ENCODE data around the gene RTN4. TPM values are rescaled to one million over a fixed set of nuclear protein-coding genes. Genes with fewer than 3 reads are reported as not detected.

The RTN4 gene
- total RNA-seq, 1 donor from 2014 or later = 83.0 TPM

DNA sequence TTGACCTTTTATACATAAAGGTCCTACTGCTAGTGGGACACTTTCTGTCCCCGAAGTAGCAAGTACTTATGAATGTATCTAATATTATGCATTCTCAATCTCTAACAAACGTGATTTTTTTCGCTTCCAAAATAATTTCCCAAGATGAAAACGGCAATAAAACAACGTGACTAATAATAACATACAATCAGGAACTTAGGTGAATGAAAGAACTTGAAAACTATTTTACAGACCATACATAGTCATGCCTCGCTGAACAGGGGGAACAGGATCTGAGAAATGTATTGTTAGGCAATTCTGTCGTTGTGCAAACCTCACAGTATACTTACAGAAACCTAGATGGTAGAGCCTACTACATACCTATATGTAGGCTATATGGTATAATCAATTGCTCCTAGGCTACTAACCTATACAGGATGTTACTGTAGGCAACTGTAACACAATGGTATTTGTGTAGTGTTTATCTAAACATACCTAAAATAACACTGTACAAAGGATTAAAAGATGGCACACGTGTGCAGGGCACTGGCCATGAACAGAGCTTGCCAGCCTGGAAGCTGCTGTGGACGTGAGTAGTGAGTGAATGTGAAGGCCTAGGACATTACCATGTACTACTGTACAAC is 2.5 kb downstream of the RTN4 start:
- H3K4me1 Mint-ChIP-seq (ENCODE audit: low read depth) = peaks cover 60% of the 10 kb centered on the region
- H3K27ac Mint-ChIP-seq = no peak overlapping the region
- no peaks in the 10 kb centered on the region for H3K27me3 Mint-ChIP-seq (ENCODE audit: insufficient read depth)
- H3K4me3 Mint-ChIP-seq = peak overlapping the region; percentile 84
- H3K36me3 Mint-ChIP-seq (ENCODE audit: low read depth) = peaks cover 4% of the 10 kb centered on the region
- no peaks in the 10 kb centered on the region for H3K9me3 Mint-ChIP-seq
- DNase-seq (ENCODE audit: low spot score) = no peak
- intact Hi-C loops (cut with micrococcal nuclease) = no loop called here

DNA sequence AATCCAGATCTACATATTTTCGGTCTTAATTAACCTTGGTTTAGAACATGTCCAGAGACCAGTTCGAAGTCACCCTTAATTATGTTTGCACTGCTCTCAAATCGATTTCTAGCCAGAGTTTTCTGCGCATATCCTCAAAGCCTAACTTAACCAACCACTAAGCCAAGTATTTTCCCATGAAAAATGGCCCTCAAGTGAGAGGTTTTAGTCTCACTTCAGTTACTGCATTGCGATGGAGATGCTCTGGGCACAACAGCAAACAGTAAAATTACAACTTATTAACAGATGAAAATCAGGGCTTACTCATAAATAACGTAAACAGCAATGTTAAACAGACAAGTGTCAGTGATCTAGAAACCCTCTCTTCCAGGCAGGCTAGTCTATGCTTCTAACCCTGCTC is 4.5 kb downstream of the RTN4 start:
- Mint-ChIP-seq H3K4me3 (no peak overlapping the region), H3K4me1 (ENCODE audit: low read depth) (peaks cover 49% of the 10 kb centered on the region), H3K27ac (no peak overlapping the region), H3K9me3 (no peaks in the 10 kb centered on the region), H3K36me3 (ENCODE audit: low read depth) (peaks cover 4% of the 10 kb centered on the region), H3K27me3 (ENCODE audit: insufficient read depth) (no peaks in the 10 kb centered on the region)
- intact Hi-C loops (cut with micrococcal nuclease) = no loop called here
- no peak for DNase-seq (ENCODE audit: low spot score)

DNA sequence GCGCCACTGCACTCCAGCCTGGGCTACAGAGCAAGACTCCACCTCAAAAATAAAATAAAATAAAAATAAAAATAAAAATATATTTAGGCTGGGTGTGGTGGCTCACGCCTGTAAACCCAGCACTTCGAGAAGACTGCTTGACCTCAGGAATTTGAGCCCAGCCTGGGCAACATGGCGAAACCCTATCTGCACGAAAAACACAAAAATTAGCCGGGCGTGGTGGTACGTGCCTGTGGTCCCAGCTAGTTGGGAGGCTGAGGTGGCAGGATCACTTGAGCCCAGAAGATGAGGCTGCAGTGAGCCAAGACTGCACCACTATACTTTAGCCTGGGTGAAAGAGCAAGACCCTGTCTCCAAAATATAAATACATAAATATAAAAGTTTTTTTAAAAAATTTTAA is 6.4 kb downstream of the RTN4 start:
- H3K27me3 Mint-ChIP-seq (ENCODE audit: insufficient read depth) = no peaks in the 10 kb centered on the region
- H3K36me3 Mint-ChIP-seq (ENCODE audit: low read depth) = peaks cover 8% of the 10 kb centered on the region
- H3K4me3 Mint-ChIP-seq = no peak overlapping the region
- H3K4me1 Mint-ChIP-seq (ENCODE audit: low read depth) = peaks cover 47% of the 10 kb centered on the region
- intact Hi-C loops (cut with micrococcal nuclease) = no loop called here
- no peak overlapping the region for H3K27ac Mint-ChIP-seq
- no peak for DNase-seq (ENCODE audit: low spot score)
- H3K9me3 Mint-ChIP-seq = peaks cover 3% of the 10 kb centered on the region

DNA sequence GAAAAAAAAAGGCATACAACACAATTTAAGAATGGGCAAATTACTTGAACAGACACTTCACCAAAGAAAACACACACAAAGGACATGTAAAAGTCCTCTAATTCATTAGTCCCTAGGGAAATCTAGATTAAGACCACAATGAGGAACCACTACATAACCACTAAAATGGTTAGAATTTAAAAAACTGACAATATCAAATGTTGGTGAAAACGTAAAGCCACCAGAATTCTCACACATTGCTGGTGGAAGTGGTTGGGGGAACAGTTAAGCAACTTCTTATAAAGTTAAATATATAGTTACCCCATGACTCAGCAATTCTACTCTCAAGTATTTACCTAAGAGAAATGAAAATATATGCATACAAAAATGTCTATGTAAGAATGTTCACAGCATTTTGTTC is 11.8 kb downstream of the RTN4 start:
- peaks cover 16% of the 10 kb centered on the region for H3K36me3 Mint-ChIP-seq (ENCODE audit: low read depth)
- no peak for DNase-seq (ENCODE audit: low spot score)

DNA sequence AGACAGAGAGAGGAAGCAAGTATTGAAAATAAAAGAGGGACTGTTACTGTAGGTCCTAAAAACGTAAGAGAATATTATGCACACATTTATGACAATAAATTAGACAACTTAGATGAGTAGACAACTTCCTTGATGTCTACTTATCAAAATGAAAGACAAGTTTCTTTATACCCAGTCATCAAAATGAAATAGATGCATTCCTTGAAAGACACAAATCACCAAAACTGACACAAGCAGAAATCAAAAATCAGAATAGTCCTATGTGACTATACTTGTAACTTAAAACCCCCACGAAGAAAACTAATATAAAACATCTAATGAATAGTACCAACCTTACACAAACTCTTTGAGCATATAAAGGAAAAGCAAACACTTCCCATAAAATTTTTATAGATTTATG is 14.5 kb downstream of the RTN4 start:
- Mint-ChIP-seq H3K27ac (no peak overlapping the region), H3K9me3 (peaks cover 15% of the 10 kb centered on the region), H3K4me1 (ENCODE audit: low read depth) (peaks cover 50% of the 10 kb centered on the region), H3K27me3 (ENCODE audit: insufficient read depth) (no peaks in the 10 kb centered on the region), H3K4me3 (no peak overlapping the region), H3K36me3 (ENCODE audit: low read depth) (peaks cover 16% of the 10 kb centered on the region)
- DNase-seq (ENCODE audit: low spot score) = no peak
- intact Hi-C loops (cut with micrococcal nuclease) = no loop called here

More for the DNA sequence above, 11.8 kb downstream of the RTN4 start:
- intact Hi-C loops (cut with micrococcal nuclease) = no loop called here
- Mint-ChIP-seq H3K27ac (no peak overlapping the region), H3K9me3 (peaks cover 15% of the 10 kb centered on the region), H3K4me1 (ENCODE audit: low read depth) (peaks cover 44% of the 10 kb centered on the region), H3K4me3 (no peak overlapping the region), H3K27me3 (ENCODE audit: insufficient read depth) (no peaks in the 10 kb centered on the region)

DNA sequence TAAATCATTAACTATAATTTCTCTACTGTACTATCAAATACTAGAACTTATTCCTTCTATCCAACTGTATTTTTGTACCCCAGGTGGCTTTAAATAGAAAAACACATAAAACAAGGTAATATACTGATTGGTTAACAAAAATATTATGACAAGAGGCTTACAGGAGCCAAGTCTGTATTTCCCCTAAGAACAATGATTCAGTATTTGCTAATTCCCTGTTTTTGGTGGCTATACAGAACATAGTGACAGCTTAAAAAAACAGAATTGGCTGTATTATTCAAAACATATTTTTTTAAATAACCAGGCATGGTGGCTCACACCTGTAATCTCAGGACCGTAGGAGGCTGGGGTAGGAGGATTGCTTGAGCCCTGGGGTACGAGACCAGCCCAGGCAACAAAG is 16.3 kb downstream of the RTN4 start:
- DNase-seq (ENCODE audit: low spot score) = no peak
- Mint-ChIP-seq H3K27me3 (ENCODE audit: insufficient read depth) (no peaks in the 10 kb centered on the region), H3K4me3 (no peak overlapping the region), H3K27ac (no peak overlapping the region), H3K4me1 (ENCODE audit: low read depth) (peaks cover 46% of the 10 kb centered on the region), H3K9me3 (peaks cover 13% of the 10 kb centered on the region), H3K36me3 (ENCODE audit: low read depth) (peaks cover 14% of the 10 kb centered on the region)
- intact Hi-C loops (cut with micrococcal nuclease) = no loop called here

DNA sequence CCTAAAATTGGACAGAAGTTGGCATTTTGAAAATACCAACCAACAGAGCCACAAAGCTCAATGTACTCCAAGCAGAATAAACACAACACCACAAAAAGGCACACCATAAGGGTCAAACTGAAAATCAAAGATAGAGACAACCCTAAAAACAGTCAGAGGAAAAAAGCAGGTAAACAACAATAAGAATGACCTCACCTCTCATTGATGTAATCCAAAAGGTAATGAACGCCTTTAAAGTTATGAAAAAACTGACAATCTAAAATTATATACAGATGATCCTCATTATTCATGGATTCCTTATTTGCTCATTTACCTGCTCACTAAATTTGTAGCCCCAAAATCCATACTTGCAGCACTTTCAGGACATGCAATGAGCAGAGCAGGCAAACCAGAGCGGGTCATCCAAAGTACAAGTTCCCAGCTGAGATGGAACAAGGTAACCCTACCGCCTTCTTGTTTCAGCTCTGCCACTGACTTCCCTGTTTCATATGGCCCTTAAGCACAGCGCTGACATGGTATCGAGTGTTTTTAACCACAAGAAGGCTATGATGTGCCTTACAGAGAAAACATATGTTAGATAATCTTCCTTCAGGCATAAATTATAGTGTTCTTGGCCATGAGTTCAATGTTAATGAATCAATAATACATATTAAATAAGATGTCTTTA is 17.0 kb downstream of the RTN4 start:
- H3K27ac Mint-ChIP-seq = no peak overlapping the region
- peaks cover 45% of the 10 kb centered on the region for H3K4me1 Mint-ChIP-seq (ENCODE audit: low read depth)
- DNase-seq (ENCODE audit: low spot score) = no peak
- H3K9me3 Mint-ChIP-seq = peaks cover 7% of the 10 kb centered on the region
- intact Hi-C loops (cut with micrococcal nuclease) = no loop called here
- H3K36me3 Mint-ChIP-seq (ENCODE audit: low read depth) = peaks cover 14% of the 10 kb centered on the region
- H3K27me3 Mint-ChIP-seq (ENCODE audit: insufficient read depth) = no peaks in the 10 kb centered on the region
- no peak overlapping the region for H3K4me3 Mint-ChIP-seq

DNA sequence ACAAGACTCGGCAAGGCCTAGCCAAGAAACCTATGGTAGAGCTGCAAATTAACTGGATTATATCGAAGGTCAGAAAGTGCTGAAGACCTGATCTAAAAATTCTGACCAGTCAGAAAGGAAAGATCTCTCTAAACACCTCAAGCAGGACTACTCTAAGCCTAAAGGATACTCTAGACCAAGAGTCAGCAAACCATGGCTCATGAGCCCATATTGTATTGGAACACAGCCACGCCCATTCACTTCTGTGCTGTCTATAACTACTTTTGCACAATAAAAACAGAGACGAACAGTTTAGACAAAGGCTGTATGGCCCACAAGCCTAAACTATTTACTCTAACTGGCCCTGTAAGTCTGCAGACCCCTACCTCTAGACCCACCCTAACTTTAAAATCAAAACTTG is 18.7 kb downstream of the RTN4 start:
- Mint-ChIP-seq H3K27me3 (ENCODE audit: insufficient read depth) (no peaks in the 10 kb centered on the region), H3K27ac (no peak overlapping the region), H3K4me3 (no peak overlapping the region), H3K9me3 (no peaks in the 10 kb centered on the region), H3K36me3 (ENCODE audit: low read depth) (peaks cover 2% of the 10 kb centered on the region), H3K4me1 (ENCODE audit: low read depth) (peaks cover 28% of the 10 kb centered on the region)
- DNase-seq (ENCODE audit: low spot score) = no peak
- intact Hi-C loops (cut with micrococcal nuclease) = no loop called here

DNA sequence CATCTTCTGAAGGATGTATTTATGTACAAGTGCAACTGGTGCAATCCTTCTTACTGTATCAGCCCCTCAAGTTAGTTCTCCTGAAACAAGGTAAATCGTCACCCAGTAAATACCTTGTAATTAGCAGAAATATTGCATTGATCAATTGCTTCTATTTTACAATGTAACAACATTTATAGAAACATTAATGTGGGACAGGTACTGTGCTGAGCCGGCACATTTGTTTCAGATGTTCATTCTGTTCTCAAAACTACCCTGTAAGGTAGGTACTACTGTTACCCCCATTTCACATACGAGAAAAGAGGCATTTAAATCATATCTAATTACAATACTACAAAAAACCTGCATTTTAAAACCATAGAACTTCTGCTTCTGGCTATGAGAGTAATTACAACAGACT is 19.5 kb downstream of the RTN4 start:
- no peaks in the 10 kb centered on the region for H3K27me3 Mint-ChIP-seq (ENCODE audit: insufficient read depth)
- peaks cover 2% of the 10 kb centered on the region for H3K36me3 Mint-ChIP-seq (ENCODE audit: low read depth)
- DNase-seq (ENCODE audit: low spot score) = no peak
- intact Hi-C loops (cut with micrococcal nuclease) = no loop called here
- no peaks in the 10 kb centered on the region for H3K9me3 Mint-ChIP-seq
- H3K27ac Mint-ChIP-seq = no peak overlapping the region
- H3K4me1 Mint-ChIP-seq (ENCODE audit: low read depth) = peaks cover 24% of the 10 kb centered on the region
- H3K4me3 Mint-ChIP-seq = no peak overlapping the region

DNA sequence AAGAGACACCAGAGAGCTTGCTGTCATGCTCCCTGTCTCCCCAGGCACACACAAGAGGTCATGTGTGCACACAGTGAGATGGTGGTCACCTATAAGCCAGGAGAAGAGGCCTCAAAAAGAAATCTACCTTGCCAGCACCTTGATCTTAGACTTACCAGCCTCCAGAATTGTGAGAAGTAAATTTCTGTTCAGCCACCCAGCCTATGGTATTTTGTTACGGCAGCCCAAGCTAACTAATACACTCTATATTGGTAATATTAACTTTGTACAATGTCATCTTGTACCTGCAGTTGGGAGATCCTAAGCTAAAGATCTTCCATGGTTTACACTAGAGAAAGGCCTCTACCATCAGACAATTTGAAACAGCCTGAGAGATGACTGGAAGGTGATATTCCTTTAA is 21.2 kb downstream of the RTN4 start:
- no peaks in the 10 kb centered on the region for H3K27me3 Mint-ChIP-seq (ENCODE audit: insufficient read depth)
- H3K36me3 Mint-ChIP-seq (ENCODE audit: low read depth) = peaks cover 6% of the 10 kb centered on the region
- DNase-seq (ENCODE audit: low spot score) = no peak
- H3K27ac Mint-ChIP-seq = no peak overlapping the region
- no peaks in the 10 kb centered on the region for H3K9me3 Mint-ChIP-seq
- intact Hi-C loops (cut with micrococcal nuclease) = no loop called here
- H3K4me3 Mint-ChIP-seq = no peak overlapping the region
- H3K4me1 Mint-ChIP-seq (ENCODE audit: low read depth) = peaks cover 18% of the 10 kb centered on the region

DNA sequence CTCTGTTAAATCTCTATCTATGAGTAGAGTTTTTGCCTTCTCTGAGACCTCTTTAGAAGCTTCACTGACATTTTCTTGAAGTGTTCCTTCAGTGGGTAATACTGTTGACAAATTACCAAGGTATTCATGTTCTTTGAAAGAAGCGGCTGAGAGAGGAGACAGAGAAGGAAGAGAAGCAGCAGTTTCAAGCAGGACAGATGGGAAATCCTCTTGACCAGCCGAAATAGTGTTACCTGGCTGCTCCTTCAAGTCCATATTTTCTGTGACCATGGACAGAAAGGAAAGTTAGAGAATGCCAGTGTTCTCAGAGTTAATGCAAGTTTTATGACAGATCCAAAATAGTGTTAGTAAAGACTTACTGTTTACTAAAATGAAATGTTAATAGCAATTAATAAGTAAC is 23.0 kb downstream of the RTN4 start:
- intact Hi-C loops (cut with micrococcal nuclease) = no loop called here
- peaks cover 5% of the 10 kb centered on the region for H3K4me1 Mint-ChIP-seq (ENCODE audit: low read depth)
- no peaks in the 10 kb centered on the region for H3K27me3 Mint-ChIP-seq (ENCODE audit: insufficient read depth)

DNA sequence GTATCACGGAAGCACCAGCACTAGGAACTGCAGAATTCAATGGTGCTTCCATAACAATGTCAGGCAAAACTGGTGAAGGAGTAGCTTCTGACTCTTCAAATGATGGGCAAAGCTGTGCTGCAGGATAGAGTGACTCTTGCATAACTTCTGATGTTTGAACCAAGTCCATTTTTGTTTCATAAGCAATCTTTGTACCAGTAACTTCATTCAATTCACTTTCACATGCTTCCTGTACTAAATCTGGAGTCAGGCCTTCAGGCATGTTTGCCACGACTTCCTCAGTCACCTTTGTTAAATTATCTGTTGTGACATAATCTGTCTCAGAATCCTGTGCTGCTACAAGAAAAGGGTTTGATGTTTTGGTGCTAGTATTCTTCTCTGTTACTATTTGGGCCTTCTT is 24.0 kb downstream of the RTN4 start:
- Mint-ChIP-seq H3K4me3 (no peak overlapping the region), H3K27me3 (ENCODE audit: insufficient read depth) (no peaks in the 10 kb centered on the region), H3K36me3 (ENCODE audit: low read depth) (peaks cover 6% of the 10 kb centered on the region), H3K4me1 (ENCODE audit: low read depth) (peaks cover 4% of the 10 kb centered on the region), H3K27ac (no peak overlapping the region), H3K9me3 (no peaks in the 10 kb centered on the region)
- intact Hi-C loops (cut with micrococcal nuclease) = no loop called here
- DNase-seq (ENCODE audit: low spot score) = no peak

More for the DNA sequence above, 23.0 kb downstream of the RTN4 start:
- no peaks in the 10 kb centered on the region for H3K9me3 Mint-ChIP-seq
- H3K27ac Mint-ChIP-seq = no peak overlapping the region
- no peak overlapping the region for H3K4me3 Mint-ChIP-seq
- DNase-seq (ENCODE audit: low spot score) = no peak
- H3K36me3 Mint-ChIP-seq (ENCODE audit: low read depth) = peaks cover 6% of the 10 kb centered on the region

DNA sequence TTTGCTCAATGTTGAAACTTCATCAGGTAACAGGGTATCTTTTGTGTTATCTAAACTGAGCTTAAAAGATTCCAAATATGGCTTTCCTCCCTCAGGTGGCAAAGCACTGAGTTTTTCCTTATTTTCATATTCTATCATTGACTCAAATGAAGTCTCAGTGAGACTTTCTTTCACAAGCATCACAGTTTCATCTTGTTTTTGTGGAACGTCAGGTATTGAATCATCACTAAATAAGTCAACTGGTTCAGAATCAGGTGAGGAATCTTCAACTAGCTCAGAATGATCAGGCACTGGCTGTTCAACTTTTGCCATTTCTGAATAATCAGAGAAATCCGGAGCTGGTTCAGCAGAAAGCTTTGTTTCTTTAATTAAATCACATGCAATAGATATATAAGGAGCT is 24.6 kb downstream of the RTN4 start:
- intact Hi-C loops (cut with micrococcal nuclease) = no loop called here
- Mint-ChIP-seq H3K36me3 (ENCODE audit: low read depth) (peaks cover 6% of the 10 kb centered on the region), H3K27me3 (ENCODE audit: insufficient read depth) (no peaks in the 10 kb centered on the region), H3K27ac (no peak overlapping the region), H3K4me3 (no peak overlapping the region), H3K4me1 (ENCODE audit: low read depth) (peaks cover 4% of the 10 kb centered on the region), H3K9me3 (no peaks in the 10 kb centered on the region)
- DNase-seq (ENCODE audit: low spot score) = no peak

DNA sequence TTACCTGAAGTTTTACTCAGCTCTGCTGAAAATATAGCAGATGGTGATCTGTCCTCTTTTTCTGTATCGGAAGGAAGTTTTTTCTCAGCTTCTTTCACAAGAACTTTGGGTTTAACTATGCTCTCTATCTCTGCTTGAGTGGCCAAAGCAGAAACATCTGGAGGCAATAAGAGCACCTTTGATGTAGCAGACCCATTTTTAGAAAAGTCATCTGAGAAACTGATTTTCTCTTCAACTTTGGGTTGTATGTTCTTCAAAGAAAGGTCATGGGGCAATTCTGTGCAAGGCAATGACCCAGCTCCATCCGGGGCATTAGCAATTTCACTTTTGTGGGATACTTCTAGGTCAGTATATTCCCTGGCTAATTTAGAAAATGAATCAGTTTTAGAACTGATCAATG is 25.2 kb downstream of the RTN4 start:
- H3K4me1 Mint-ChIP-seq (ENCODE audit: low read depth) = peaks cover 5% of the 10 kb centered on the region
- DNase-seq (ENCODE audit: low spot score) = no peak
- peaks cover 6% of the 10 kb centered on the region for H3K36me3 Mint-ChIP-seq (ENCODE audit: low read depth)
- intact Hi-C loops (cut with micrococcal nuclease) = no loop called here
- H3K4me3 Mint-ChIP-seq = no peak overlapping the region
- H3K9me3 Mint-ChIP-seq = no peaks in the 10 kb centered on the region
- H3K27me3 Mint-ChIP-seq (ENCODE audit: insufficient read depth) = no peaks in the 10 kb centered on the region
- H3K27ac Mint-ChIP-seq = no peak overlapping the region
